ENCODE data around the gene HIVEP1. TPM values are rescaled to one million over a fixed set of nuclear protein-coding genes. Genes with fewer than 3 reads are reported as not detected.

Gene HIVEP1
- total and polyA plus RNA-seq, 4 donors = 2.7 to 27.2 (median 6.2) TPM

- no peaks in the 10 kb centered on the region for H3K9me3 ChIP-seq (ENCODE audit: control insufficient read depth in 4 of 4, low read length in 3 of 4)
- DNase-seq (ENCODE audit: low spot score) = no peak
- H3K27me3 ChIP-seq (ENCODE audit: control insufficient read depth in 4 of 4, insufficient read depth in 4 of 4, low read length in 3 of 4) = no peaks in the 10 kb centered on the region
- no peak overlapping the region for H3K27ac ChIP-seq (ENCODE audit: low read depth in 1 of 2, low read length in 2 of 2)
- no peak overlapping the region for H3K9ac ChIP-seq (ENCODE audit: low read depth in 1 of 2, low read length in 2 of 2)
- peaks cover 0 to 7% (median 3%) of the 10 kb centered on the region in 4 donors for H3K4me1 ChIP-seq (ENCODE audit: control insufficient read depth in 4 of 4, insufficient read depth in 4 of 4, low read length in 3 of 4)
- no peak for TF ChIP-seq RXRA (IDR thresholded peaks at IDR 0.05)
- no peak for TF ChIP-seq GABPA (IDR thresholded peaks at IDR 0.05 in 1 of 2, conservative IDR thresholded peaks at IDR 0.05 in 1 of 2)
- no peak for TF ChIP-seq SP1 (IDR thresholded peaks at IDR 0.05)
- no peak for TF ChIP-seq HNF4A (conservative IDR thresholded peaks at IDR 0.05)
- TF ChIP-seq ZBTB33 (IDR thresholded peaks at IDR 0.05) = no peak
- no peak for TF ChIP-seq REST (IDR thresholded peaks at IDR 0.05)
- no peak for TF ChIP-seq RAD21 (IDR thresholded peaks at IDR 0.05)
- no peak for TF ChIP-seq JUND (IDR thresholded peaks at IDR 0.05)
- no peak for TF ChIP-seq FOXA1 (IDR thresholded peaks at IDR 0.05)
- no peak for TF ChIP-seq HNF4G (IDR thresholded peaks at IDR 0.05)
- no peak for TF ChIP-seq CTCF (IDR thresholded peaks at IDR 0.05; ENCODE audit: low read depth, low read length, missing input control)
- no peak for TF ChIP-seq NR2F2 (IDR thresholded peaks at IDR 0.05)
- H3K36me3 ChIP-seq (ENCODE audit: control insufficient read depth in 4 of 4, insufficient read depth in 3 of 4, low read depth in 1 of 4, low read length in 3 of 4) = peaks cover 0 to 6% (median 3%) of the 10 kb centered on the region in 4 donors
- 89% methylated on average over 9 of the region's 9 CpGs for WGBS
- no peak overlapping the region for H3K4me3 ChIP-seq (ENCODE audit: low read depth in 1 of 3, low read length in 3 of 3)
Measured at GRCh38 chr6:12077021-12077710, 65.1 kb downstream of the HIVEP1 start.

- peaks cover 0 to 6% (median 3%) of the 10 kb centered on the region in 4 donors for H3K36me3 ChIP-seq (ENCODE audit: control insufficient read depth in 4 of 4, insufficient read depth in 3 of 4, low read depth in 1 of 4, low read length in 3 of 4)
- TF ChIP-seq ATF3 (IDR thresholded peaks at IDR 0.05) = no peak
- TF ChIP-seq RXRA (IDR thresholded peaks at IDR 0.05) = no peak
- no peak for TF ChIP-seq SP1 (IDR thresholded peaks at IDR 0.05)
- TF ChIP-seq EGR1 (IDR thresholded peaks at IDR 0.05; ENCODE audit: low read depth in 2 of 2) = no peak
- no peak for TF ChIP-seq HNF4A (conservative IDR thresholded peaks at IDR 0.05)
- no peak for TF ChIP-seq TAF1 (conservative IDR thresholded peaks at IDR 0.05)
- no peak for TF ChIP-seq RAD21 (IDR thresholded peaks at IDR 0.05)
- TF ChIP-seq MAX (IDR thresholded peaks at IDR 0.05) = no peak
- TF ChIP-seq HNF4G (IDR thresholded peaks at IDR 0.05) = no peak
- no peak for TF ChIP-seq JUND (IDR thresholded peaks at IDR 0.05)
- TF ChIP-seq YY1 (IDR thresholded peaks at IDR 0.05) = no peak
- no peak for TF ChIP-seq GABPA (IDR thresholded peaks at IDR 0.05 in 1 of 2, conservative IDR thresholded peaks at IDR 0.05 in 1 of 2)
- no peak for TF ChIP-seq FOXA1 (IDR thresholded peaks at IDR 0.05)
- TF ChIP-seq REST (IDR thresholded peaks at IDR 0.05) = no peak
- TF ChIP-seq NR2F2 (IDR thresholded peaks at IDR 0.05) = no peak
- no peak for TF ChIP-seq FOXA2 (IDR thresholded peaks at IDR 0.05)
- no peaks in the 10 kb centered on the region for H3K9me3 ChIP-seq (ENCODE audit: control insufficient read depth in 4 of 4, low read length in 3 of 4)
- peaks cover 0 to 7% (median 3%) of the 10 kb centered on the region in 4 donors for H3K4me1 ChIP-seq (ENCODE audit: control insufficient read depth in 4 of 4, insufficient read depth in 4 of 4, low read length in 3 of 4)
- H3K9ac ChIP-seq (ENCODE audit: low read depth in 1 of 2, low read length in 2 of 2) = no peak overlapping the region
- H3K27ac ChIP-seq (ENCODE audit: low read depth in 1 of 2, low read length in 2 of 2) = no peak overlapping the region
- DNase-seq (ENCODE audit: low spot score) = no peak
- H3K27me3 ChIP-seq (ENCODE audit: control insufficient read depth in 4 of 4, insufficient read depth in 4 of 4, low read length in 3 of 4) = no peaks in the 10 kb centered on the region
- 96% methylated on average over 5 of the region's 5 CpGs for WGBS
- no peak overlapping the region for H3K4me3 ChIP-seq (ENCODE audit: low read depth in 1 of 3, low read length in 3 of 3)
Measured at GRCh38 chr6:12078014-12078413, 65.9 kb downstream of the HIVEP1 start.
